G401 (cell line): ENCODE measurements around the gene SF1. TPM values are rescaled to one million over a fixed set of nuclear protein-coding genes. Genes with fewer than 3 reads are reported as not detected.
A peak's percentile ranks its signal among the peaks of the same experiment; 100 is the strongest.
"Not testable (repeated sequence)": the region's sequence is repeated elsewhere in the genome, so short reads cannot be mapped to it uniquely, and the experiment has no call there.

Experiments
- DNase-seq: peaks from one replicate; pipeline ENCODE4 v3.0.0-alpha.2; 2015; ENCODE audit warnings: low spot score
- in situ Hi-C: cut with HindIII; loops from 2 replicates; pipeline ENCODE4 v1.10.0; 2016; ENCODE audit warnings: low sequenced_read_pairs, mixed read lengths
- total RNA-seq: library from RNA; depleted of rRNA; stranded (reverse); fragments of >200 nt; shearing (Covaris generic); gene quantifications from 2 replicates; pipeline ENCODE4 v1.2.3, GENCODE V29; 2014; rRNA removed

SF1 gene, protein sequence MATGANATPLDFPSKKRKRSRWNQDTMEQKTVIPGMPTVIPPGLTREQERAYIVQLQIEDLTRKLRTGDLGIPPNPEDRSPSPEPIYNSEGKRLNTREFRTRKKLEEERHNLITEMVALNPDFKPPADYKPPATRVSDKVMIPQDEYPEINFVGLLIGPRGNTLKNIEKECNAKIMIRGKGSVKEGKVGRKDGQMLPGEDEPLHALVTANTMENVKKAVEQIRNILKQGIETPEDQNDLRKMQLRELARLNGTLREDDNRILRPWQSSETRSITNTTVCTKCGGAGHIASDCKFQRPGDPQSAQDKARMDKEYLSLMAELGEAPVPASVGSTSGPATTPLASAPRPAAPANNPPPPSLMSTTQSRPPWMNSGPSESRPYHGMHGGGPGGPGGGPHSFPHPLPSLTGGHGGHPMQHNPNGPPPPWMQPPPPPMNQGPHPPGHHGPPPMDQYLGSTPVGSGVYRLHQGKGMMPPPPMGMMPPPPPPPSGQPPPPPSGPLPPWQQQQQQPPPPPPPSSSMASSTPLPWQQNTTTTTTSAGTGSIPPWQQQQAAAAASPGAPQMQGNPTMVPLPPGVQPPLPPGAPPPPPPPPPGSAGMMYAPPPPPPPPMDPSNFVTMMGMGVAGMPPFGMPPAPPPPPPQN
- 114 and 170 TPM in 2 replicates for total RNA-seq

DNA sequence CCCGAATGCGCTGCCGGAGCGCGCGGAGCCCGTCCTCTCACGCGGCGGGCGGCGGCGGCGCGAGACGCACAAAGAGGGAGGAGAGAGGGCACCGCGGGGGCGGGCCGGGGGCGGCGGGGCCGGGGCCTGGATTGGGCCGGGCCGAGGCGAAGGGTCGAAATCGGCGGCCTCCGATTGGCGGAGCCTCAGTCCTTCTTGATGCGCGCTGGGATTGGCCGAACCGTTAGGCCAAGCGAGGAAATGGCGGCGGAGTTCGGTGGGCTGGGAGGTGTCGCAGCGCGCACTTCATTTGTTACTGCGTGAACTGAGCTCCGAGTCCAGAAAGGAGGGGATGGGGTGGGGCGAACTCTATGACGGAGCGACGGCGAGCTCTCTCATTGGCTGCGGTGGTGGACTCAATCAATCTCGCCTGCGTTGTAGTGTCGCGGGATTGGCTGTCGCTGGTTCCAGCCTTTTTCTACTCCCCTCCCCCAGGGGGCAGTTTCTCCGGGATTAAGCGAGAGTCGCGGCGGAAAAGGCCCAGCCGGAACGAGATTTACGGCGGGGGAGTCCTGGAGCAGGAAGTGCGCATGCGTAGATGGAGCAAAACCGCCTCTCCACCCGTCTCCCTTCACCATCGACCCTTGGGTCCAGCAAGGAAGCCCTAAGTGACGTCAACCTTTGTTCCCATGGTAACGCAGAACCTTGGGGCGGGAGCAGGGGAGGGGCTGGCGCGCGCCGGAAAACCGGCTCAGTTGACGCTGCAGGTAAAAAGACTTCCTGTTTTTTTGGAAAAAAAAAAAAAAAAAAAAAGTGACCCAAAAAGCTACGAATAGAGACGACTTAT, at the start of gene SF1:
Gene SF1, minus strand, starts transcription at position 70 of the 826 bp plus-strand sequence. CDS start 150 bp downstream, outside the sequence.
- in situ Hi-C loops: loop anchor here (10.0 kb wide), 1 partner anchor 76 kb away; no protein-coding TSS in a partner anchor
- DNase-seq: peak; percentile 100

DNA sequence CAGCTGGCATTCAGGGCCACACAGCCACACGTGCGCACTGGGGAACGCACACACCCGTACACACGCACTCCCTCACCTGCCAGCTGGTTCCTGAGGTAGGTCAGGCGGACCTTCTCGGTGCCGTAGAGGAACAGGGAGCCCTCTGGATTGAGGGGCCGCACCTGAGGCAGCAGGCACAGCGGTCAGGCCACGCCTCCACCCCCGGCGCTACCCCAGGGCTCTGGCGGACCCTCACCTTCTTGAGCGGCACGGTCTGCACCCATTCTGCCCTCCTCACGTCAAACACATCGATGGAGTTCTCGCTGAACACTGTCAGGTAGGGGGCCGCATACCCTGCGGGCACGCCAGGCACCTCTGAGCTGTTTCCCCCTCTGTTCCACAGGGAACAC, 49.1 kb upstream of the SF1 start:
- DNase-seq: no peak
- in situ Hi-C loops: no loop called here

DNA sequence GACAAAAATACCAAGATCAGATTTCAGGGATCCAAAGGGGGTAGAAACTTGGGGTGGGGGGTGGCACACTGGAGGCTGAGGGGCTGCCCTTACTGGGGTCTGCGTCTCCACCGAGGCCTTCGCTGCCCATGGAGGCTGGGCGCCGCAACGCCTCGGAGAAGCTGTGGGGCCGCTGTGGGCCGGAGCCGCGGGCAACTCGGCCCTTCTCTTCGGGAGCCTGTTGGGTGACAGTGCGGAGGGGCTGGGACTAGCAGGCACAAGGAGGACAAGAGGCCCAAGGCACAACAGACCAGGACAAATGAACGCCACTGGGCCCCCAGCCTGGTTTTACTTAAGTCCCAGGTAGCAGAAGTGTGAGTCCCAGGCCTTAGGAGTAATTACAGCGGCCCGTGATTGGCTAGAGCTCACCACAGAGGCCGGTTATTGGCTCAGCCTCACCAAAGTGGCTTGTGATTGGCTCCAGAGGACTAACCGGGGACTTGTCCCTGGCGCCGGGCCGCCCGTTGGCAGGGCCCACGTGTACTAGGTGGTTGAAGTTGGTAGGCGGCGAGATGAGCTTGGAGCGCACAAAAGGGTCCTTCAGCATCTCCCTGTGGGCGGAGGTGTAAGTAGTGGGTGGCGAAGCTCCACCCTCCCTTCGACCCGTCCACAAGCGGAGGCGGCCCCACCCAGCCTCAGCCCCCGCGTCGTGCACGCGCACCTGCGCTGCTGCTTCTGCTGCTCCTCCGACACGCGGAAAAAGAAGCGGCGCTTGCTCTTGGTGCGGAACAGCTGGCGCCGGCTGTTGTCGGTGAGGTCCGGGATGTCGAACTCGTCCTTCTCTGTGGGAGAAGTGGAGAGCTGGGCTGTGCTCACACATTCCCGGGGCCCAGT, 48.5 kb upstream of the SF1 start:
- no peak for DNase-seq
- in situ Hi-C loops: no loop called here

DNA sequence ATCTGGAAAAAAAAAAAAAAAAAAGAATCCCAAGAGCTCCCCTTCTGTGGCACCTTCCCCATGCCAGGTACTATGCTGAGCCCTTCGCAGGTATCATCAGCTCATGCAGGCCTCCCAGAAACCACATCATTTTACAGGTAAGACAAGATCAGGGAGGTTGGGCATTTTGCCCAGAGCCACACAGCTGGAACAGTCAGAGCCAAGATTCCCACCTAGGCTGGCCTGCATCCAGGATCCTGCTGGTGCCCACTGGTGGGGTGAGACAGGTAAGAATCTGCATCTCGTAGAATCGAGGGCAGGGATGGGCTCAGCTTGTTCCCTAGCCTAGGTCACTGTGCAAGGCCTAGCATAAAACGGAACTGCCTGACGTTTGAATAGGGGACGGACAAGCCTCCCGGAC, 47.7 kb upstream of the SF1 start:
- no peak for DNase-seq
- in situ Hi-C loops: no loop called here

DNA sequence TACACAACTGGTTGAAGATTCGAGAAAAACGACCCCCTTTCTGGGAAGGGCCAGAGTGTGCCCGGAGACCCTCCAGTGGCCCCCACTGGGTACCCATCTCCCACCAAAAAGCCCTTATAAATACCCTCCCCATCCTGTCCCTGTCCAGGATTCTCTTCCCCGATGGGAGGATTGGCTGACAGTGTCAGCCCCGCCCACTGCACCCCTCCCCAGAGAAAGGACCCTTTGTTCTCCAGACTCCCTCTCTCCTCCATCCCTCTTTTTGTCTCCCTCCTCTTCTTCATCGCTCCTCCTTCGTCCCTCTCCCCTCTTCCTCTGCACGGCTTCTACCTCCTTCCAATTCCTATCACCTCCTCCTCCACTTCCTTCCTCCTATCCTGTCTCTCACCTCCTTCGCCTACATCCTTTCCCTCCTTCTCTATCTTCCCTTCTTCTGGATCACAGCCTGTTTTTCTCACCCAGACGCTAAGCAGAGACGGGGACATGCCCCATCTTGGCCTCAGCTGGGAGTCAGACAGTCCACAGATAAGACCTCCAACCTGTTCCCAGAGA, 45.3 kb upstream of the SF1 start:
- no peak for DNase-seq
- in situ Hi-C loops: no loop called here

DNA sequence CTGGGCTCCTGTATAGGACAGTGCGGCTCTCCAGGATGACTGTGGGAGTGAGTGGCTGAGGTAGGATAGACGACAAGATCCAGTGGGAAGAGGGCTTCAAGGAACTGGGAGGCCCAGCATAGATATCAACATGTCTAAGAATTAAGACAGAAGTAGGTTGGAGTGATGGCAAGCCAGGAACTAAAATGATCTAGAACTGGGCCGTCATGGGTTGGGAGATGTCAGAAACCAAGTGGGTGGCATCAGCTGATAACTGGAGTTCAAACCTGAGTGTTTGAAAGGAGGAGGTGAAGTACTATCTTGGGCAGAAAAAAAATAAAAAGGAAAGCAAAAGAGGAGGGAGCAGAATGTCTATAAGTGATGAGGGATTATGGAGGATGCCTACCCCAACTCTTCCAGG, 39.1 kb upstream of the SF1 start:
- no peak for DNase-seq
- in situ Hi-C loops: no loop called here

DNA sequence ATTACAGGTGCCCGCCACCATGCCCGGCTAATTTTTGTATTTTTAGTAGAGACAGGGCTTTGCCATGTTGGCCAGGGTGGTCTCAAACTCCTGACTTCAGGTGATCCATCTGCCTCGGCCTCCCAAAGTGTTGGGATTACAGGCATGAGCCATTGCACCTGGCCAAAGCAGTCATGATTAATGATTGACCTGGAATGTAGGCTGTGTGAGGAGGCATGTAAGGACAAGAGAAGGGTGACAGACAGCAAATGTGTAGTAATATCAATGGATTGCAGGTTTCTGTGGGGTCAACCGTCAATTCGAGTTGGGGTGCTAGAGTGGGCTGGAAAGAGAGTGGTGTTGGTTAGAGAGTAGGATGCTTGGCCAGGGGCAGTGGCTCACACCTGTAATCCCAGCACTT, 37.1 kb upstream of the SF1 start:
- DNase-seq, in situ Hi-C loops: not testable (repeated sequence)

DNA sequence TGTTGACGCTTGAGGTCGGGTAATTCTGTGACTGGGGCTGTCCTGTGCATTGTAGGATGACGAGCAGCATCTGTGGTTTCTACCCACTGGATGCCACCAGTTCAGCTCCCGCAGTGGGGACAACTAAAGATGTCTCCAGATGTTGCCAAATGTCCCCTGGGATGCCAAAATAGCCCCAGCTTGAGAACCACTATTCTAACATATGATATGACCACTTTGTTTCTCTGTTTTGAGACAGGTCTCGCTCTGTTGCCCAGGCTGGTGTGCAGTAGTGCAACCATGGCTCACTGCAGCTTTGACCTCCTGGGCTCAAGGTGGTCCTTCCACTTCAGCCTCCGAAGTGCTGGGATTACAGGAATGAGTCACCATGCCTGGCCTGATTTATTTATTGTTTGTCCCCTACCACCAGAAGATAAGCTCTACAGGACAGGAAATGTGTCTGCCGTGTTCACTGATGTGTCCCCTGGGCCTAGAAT, 36.4 kb upstream of the SF1 start:
- DNase-seq: no peak
- in situ Hi-C loops: no loop called here

DNA sequence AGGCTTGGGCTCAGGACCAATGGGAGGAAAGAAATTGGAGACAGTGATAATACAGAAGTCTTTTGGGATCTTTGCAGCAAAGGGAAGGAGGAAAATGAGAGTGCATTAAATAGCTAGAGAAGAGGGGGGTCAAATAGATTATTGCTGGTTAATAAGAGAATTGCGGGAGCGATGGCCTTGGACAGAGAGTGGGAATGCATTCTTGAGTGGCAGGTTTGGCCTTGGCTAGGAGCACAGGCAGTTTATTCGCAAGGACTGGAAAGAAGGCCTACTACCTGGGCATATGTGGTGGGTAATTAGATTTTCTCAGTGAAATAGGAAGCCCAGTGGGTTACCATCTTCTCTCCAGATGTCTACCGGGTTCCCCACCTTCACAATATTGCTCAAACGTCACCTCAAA, 35.5 kb upstream of the SF1 start:
- no peak for DNase-seq
- in situ Hi-C loops: no loop called here

DNA sequence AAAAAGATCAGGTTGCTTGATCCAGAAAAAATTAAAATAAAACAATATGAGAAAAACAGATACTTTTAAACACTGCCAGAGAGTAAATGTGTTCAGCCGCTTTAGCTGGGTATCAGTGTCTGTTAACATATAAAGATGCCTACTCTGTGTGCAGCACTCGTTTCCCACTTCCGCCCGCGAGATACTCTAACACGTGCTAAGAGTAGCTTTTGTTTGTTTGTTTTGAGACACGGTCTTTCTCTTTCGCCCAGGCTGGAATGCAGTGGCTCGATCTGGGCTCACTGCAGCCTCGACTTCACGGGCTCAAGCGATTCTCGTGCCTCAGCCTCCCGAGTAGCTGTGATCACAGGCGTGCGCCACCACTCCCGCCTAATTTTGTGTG, 32.5 kb upstream of the SF1 start:
- no peak for DNase-seq
- in situ Hi-C loops: no loop called here

DNA sequence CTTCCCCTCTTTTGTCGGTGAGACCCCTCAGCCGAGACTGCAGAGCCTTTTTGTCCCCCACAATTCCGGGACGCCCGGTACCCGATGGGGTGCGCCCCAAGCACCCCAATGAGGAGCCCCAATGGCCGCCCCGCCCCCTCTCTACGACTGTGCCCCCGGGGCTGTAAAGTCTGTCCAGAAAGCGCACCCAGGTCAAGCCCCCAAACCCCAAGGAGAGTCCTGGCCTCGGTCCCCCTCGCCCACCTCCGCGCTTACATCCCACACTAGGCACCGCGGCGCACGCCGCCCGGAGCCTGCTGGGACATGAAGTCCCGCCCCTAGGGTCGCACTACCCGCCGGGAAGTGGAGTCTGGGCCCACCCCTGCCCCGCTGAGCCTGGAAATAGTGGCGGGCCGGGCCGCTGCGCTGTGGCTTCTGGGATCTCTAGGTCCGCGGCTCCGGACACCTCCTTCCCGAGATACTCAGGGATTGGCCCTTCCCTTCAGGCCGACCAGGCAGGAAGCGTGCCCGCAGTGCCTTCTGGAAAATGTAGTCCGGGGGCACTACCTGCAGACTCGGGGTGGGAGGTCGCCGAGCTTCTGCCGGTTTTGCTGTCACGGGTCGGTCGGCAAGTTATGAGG, 32.0 kb upstream of the SF1 start, which contains the start of gene MEN1:
Gene MEN1, minus strand, starts transcription at position 281 of the 620 bp plus-strand sequence. CDS start 442 bp downstream, outside the sequence.
- DNase-seq: peak; percentile 97
- in situ Hi-C loops: no loop called here

DNA sequence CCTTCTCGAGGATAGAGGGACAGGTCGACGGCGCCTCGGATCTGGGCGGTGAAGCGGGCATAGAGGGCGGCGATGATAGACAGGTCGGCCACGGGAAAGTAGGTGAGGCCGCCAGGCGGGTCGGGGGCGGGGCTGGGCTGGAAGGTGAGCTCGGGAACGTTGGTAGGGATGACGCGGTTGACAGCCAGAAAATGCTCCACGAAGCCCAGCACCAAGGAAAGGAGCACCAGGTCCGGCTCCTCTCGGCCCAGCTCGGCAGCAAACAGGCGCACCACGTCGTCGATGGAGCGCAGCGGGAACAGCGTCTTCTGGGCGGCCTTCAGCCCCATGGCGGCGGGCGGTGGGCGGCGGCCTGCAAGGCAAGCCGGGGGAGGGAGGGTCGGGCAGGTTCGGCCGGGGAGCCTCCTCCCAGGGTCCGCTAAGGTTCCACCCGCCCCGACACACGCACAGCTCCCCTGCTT, 31.5 kb upstream of the SF1 start:
- DNase-seq: no peak

DNA sequence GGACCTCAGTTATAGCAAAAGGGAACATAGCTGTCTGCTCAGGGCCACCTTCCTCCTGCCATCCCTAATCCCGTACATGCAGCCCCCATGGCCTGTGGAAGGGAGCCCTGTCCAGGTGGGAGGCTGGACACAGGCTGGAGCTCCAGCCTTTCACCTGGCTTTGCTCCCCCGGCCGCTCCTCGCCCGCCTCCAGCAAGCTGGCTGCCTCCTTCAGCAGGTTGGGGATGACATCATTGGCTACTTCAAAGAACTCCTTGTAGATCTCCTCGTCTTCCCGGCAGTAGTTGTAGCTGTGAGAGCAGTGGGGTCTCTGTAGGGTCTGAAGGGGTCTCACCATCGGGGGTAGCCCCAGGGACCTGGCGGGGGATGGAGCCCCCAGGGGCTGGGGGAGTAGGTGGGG, 27.1 kb upstream of the SF1 start:
- DNase-seq: no peak
- in situ Hi-C loops: no loop called here

More for the DNA sequence above, 31.5 kb upstream of the SF1 start:
- in situ Hi-C loops: no loop called here

DNA sequence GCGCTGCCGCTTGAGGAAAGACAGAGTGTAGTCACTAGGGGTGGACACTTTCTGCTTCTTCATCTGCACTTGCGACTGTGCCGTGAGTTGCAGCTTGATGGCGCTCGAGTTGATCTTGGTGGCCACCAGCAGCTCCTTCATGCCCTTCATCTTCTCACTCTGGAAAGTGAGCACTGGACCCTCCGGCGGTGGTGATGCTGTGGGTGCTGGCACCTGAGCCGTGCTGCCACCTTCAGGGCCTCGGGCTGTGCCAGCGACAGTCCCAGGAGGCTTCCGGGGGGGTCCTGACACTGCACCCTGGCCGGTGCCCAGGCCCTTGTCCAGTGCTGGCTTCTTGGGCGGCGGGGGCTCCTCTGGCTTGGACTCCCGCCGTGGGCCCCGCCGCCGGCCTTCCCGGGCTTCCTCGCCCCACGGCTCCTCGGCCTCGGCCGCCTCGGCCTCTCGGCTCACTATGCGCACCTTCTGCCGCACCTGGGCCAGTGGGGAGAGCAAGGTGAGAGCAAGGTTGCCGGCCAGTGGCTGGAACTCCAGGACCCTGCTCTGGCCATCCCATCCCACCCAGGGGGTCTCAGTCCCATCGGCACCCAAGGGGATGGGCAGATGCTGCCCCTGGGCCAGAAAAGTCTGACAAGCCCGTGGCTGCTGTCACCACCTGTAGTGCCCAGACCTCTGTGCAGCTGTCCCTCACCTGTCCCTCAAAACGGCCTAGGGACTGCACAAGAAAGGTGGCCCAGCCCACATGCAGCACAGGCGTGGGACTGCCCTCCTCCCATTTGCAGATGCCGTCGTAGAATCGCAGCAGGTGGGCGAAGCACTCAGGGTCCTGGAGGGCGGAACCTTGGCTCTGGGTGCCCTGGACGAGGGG, 26.2 kb upstream of the SF1 start:
- peak; percentile 32 for DNase-seq

DNA sequence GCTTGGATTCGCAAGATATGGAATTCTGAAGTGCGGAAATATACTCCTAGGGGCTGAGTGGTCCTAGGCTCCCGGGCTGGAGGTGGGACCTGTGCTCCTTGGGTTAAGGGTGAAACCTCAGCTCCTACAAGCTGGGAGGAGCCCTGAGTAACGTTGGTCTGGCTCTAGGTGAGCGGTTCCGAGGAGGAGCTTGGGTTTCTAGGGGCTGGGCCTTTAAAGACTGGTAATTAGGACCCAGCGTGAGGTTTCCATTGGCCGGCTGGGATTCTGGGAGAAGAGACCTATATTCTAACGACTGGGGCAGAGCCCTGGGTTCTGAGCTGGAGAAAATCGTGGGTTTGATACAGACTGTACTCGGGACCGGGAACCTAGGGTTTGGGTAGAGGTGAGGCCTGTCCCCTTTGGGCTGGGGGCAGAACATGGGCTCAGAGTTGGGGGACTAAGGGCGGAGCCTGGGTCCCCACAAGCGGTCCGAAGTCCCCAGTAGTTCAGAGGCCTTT, 25.6 kb upstream of the SF1 start:
- in situ Hi-C loops: no loop called here
- DNase-seq: no peak

More for the DNA sequence above, 26.2 kb upstream of the SF1 start:
- in situ Hi-C loops: no loop called here

DNA sequence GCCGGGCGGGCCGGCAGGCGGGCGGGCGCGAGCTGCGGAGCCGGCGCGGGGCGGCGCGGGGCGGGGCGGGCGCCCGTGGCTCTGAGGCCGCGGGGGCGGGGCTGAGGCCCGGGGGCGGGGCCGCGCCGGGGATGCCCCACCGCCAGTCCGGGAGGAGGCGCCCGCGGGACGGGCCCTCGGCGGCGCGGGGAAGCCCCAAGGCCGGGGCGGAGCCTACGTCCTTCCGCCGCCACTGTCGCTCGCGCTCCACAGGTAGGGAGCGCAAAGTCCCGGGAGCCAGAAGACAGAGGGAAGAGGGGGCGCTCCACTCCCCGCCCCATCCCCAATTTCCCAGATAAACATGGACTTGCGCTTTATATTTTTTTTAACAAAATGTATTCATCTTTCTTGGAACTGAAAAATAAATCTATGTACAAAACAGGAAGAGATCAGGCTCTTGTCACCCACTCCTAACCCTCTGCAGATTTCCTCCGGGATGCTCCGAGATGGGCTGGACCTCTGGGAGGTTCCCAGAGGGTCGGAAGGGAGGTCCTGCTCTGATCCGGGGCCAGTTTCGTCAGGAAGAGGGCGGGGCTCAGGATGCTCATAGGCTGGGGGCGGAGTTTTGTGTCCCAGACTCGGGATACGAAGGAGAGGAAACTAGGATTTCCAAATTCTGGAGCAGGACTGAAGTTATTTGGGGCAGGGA, 25.0 kb upstream of the SF1 start, which contains the start of gene MAP4K2:
Gene MAP4K2, minus strand, starts transcription at position 57 of the 688 bp plus-strand sequence. CDS start 65 bp downstream, outside the sequence.
- in situ Hi-C loops: no loop called here

More for the DNA sequence above, 25.0 kb upstream of the SF1 start, which contains the start of gene MAP4K2:
- DNase-seq: peak; percentile 84
